Stimulated activated naive CD8-positive, alpha-beta T cell treated with anti-CD3 and anti-CD28 coated beads, Interleukin-15, amount 100 ng/mL, for 72 hours (primary cell): ENCODE results near the gene HS3ST2.
"Not testable (repeated sequence)": the region's sequence is repeated elsewhere in the genome, so short reads cannot be mapped to it uniquely, and the experiment has no call there.

Source experiments
- ATAC-seq: fragments of 150-1000 bp; cut with Tn5 transposase; 2 replicates; pipeline ENCODE4 v1.10.0; 2021; ENCODE audit warnings: mild to moderate bottlenecking, moderate library complexity
- DNase-seq, 2 donors: peaks; one replicate each; pipeline ENCODE4 v3.0.0; 2021 to 2022
- H3K27ac Mint-ChIP-seq, 2 donors: one replicate each; pipeline ENCODE4 v1.8.0; 2022; ENCODE audit warnings: mild to moderate bottlenecking in 2 of 2, mixed read lengths in 2 of 2, moderate library complexity in 2 of 2
- H3K27me3 Mint-ChIP-seq: one replicate; pipeline ENCODE4 v1.8.0; 2022; ENCODE audit warnings: mixed read lengths
- H3K4me1 Mint-ChIP-seq: one replicate; pipeline ENCODE4 v1.8.0; 2022; ENCODE audit warnings: mild to moderate bottlenecking, mixed read lengths
- H3K4me3 Mint-ChIP-seq, 2 donors: one replicate each; pipeline ENCODE4 v1.8.0; 2022; ENCODE audit warnings: mild to moderate bottlenecking in 2 of 2, mixed read lengths in 2 of 2, moderate library complexity in 1 of 2
- H3K9me3 Mint-ChIP-seq, 2 donors: one replicate each; pipeline ENCODE4 v1.8.0; 2022; ENCODE audit warnings: mixed read lengths in 2 of 2

HS3ST2 gene

DNA sequence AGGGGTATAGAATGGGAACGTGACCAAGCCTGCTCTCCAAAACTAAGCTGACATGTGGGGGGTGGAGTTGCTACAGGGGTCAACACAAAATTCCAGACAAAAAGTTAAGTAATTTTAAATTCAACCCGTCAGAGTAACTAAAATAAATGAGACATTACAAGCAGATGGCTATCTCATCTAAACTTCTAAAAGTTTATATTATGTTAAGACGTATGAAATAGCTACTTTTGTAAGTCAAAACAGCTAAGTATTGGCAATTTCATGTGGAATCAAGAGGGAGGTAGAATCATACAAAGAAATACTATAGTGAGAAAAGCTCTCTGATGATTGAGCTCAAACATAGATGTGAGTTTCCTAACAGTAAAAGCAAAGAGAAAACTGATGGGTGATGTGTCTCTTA is 113.3 kb downstream of the HS3ST2 start:
- ATAC-seq (no peak), DNase-seq (no peak)
- Mint-ChIP-seq H3K4me1 (no peaks in the 10 kb centered on the region), H3K27me3 (peaks cover 29% of the 10 kb centered on the region), H3K27ac (no peak overlapping the region), H3K4me3 (no peak overlapping the region), H3K9me3 (no peaks in the 10 kb centered on the region)

DNA sequence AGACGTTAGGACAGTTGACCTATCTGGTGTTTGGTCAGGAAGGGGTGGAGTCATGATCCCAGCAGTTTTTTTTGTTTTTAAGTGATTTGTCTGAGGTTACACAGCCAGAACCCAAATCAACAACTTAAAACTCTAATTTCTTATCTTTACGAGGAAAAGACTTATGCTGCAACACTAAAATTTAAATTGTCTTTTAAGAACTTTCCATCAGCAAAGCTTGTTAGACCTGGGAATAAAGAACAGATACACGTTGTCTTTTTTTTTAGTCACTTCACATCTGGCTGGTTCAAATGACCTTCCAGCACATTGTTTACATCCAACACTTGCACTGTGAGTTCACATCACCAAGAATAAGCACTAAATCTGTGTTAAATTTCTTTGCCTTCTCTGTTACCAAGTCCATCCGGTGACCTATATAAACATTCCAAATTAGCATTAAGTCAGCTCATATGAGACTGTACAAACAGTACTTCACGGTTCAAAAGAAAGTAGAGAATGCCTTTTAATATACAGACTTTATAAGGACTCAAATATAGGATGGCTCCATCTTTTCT is 115.0 kb downstream of the HS3ST2 start:
- Mint-ChIP-seq H3K27ac (no peak overlapping the region), H3K9me3 (no peaks in the 10 kb centered on the region), H3K4me3 (no peak overlapping the region), H3K27me3 (peaks cover 30% of the 10 kb centered on the region), H3K4me1 (no peaks in the 10 kb centered on the region)
- ATAC-seq, result no peak
- DNase-seq, result no peak

DNA sequence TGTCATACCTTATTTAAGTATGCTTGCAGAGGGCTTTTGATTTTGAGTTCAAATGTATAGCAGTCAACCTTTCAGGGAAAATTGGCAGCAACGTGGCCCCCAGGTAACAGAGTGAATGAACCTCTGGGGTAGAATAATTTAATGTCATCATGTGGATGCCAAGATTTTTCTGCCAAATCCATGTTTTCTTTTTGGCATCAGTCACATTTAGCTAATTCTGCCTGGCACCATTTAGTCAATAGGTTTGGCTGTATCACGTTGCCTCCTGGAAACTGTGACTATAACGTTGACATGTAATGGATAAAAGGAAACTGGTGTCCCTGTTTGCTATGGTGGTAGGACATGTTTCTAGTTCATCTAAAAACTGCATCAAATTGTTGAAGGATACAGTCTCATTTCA is 115.5 kb downstream of the HS3ST2 start:
- H3K4me1 Mint-ChIP-seq, result no peaks in the 10 kb centered on the region
- no peak overlapping the region for H3K27ac Mint-ChIP-seq
- no peak for ATAC-seq
- peaks cover 25% of the 10 kb centered on the region for H3K27me3 Mint-ChIP-seq
- H3K4me3 Mint-ChIP-seq, result no peak overlapping the region
- DNase-seq, result no peak
- no peaks in the 10 kb centered on the region for H3K9me3 Mint-ChIP-seq

DNA sequence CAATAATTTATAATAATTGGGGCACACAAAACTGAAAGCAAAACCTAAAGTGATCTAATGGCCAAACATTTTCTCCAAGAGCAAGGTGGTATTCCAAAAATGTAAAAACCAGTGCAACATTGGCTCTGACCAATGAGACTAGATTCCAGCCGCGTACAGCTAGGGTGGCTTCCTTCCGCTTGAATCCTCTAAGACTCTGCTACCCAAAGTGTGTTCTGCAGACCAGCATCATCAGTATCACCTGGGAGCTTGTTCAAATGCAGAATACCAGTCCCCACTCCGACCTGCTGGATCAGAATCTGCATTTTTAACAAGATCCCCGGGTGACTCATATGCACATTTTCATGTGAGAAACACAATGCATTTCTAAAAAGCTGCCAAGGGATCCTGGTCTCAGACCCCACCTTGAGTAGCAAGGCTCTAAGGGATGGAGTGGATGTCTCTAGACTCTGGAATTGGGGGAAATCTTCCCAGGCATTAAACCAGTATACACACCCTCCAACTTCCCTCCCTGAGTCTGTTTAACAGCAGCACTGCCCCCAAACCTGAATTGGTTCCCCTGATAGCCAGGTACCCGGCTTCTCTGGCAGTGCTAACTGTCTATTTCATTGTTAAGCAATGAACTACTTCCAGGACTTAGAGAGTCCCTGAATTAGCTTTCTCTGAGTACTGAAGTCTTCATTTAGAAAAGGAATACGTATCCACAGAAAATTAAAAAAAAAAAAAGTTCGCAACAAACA is 118.2 kb downstream of the HS3ST2 start:
- H3K9me3 Mint-ChIP-seq, result no peaks in the 10 kb centered on the region
- peaks cover 22% of the 10 kb centered on the region for H3K27me3 Mint-ChIP-seq
- ATAC-seq (no peak), DNase-seq (no peak)
- H3K27ac Mint-ChIP-seq, result no peak overlapping the region
- no peak overlapping the region for H3K4me3 Mint-ChIP-seq
- no peaks in the 10 kb centered on the region for H3K4me1 Mint-ChIP-seq

DNA sequence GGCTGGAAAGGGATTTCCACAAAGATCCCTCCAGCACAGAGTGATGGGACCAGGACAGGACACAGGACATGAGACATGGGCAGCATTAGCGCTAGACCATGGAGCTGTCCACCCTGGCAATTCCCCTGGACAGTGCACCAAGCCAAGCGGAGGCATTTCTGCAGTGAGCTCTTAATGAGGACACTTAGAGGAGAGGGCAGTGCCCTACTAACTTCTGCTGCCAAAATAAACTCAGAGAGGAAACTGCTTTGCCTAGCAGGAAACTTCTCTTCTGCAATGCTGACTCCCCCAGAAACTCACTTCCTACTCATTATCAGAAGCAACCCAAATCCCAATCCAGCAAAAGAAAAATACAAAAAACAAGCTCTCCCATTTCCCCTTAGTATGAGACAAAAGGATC is 119.2 kb downstream of the HS3ST2 start:
- no peak for DNase-seq
- no peaks in the 10 kb centered on the region for H3K4me1 Mint-ChIP-seq
- ATAC-seq, result no peak
- no peak overlapping the region for H3K27ac Mint-ChIP-seq
- no peaks in the 10 kb centered on the region for H3K9me3 Mint-ChIP-seq
- peaks cover 16% of the 10 kb centered on the region for H3K27me3 Mint-ChIP-seq
- H3K4me3 Mint-ChIP-seq, result no peak overlapping the region

DNA sequence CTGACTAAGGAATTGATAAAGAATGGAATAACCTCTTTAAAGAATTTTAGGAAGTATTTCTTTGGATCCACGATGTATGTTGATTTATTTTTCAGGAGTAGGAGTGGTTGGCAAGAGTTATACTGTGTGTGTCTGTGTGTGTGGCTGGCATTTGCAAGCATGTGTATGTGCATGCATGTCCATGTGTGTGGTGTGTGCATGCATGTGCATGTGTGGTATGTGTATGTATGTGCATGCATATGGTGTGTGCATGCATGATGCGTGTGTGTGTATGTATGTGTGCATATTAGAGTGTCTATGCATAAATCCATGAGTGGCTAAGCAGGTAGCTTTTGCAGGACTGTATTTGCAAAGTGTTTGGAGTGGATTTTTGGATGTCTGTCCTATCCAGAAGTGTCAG is 120.8 kb downstream of the HS3ST2 start:
- no peaks in the 10 kb centered on the region for H3K4me1 Mint-ChIP-seq
- DNase-seq (no peak), ATAC-seq (no peak)
- H3K27ac Mint-ChIP-seq, result no peak overlapping the region
- H3K9me3 Mint-ChIP-seq, result no peaks in the 10 kb centered on the region
- H3K27me3 Mint-ChIP-seq, result peaks cover 21% of the 10 kb centered on the region
- H3K4me3 Mint-ChIP-seq, result no peak overlapping the region

DNA sequence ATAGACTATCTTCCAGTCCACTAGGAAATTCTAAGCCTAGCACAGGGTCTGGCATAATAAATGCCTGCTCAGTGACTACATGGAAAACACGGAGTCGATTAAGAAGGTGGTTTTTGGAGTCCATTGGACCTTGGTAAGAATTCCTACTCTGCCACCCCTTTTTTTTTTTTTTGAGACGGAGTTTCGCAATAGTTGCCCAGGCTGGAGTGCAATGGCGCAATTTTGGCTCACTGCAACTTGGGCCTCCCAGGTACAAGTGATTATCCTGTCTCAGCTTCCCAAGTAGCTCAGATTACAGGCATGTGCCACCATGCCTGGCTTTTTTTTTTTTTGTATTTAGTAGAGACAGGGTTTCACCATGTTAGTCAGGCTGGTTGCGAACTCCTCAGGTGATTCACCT is 123.2 kb downstream of the HS3ST2 start:
- H3K27me3 Mint-ChIP-seq, result peaks cover 24% of the 10 kb centered on the region
- H3K9me3 Mint-ChIP-seq, result no peaks in the 10 kb centered on the region
- H3K4me3 Mint-ChIP-seq, result no peak overlapping the region
- no peak for DNase-seq
- H3K27ac Mint-ChIP-seq, result no peak overlapping the region
- no peak for ATAC-seq
- H3K4me1 Mint-ChIP-seq, result no peaks in the 10 kb centered on the region

DNA sequence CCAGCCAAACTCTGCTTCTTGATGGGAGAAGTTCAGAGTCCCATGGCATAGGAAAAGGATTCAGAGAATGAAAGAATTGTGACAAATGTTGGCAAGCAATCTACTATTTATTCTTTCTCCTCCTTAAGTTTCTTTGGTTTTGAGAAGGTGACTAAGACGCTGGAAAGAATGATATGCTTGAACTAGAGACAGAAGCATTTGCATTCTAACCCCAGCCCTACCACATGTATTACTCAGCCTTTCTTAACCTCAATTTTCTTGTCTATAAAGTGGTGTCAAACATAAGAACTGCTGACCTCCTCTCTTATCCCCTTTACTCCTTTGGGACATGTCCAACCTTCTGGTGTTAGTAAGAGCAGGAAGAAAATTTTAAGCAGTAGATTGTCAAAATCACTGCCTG is 124.7 kb downstream of the HS3ST2 start:
- ATAC-seq (no peak), DNase-seq (no peak)
- peaks cover 34% of the 10 kb centered on the region for H3K27me3 Mint-ChIP-seq
- no peaks in the 10 kb centered on the region for H3K9me3 Mint-ChIP-seq
- no peak overlapping the region for H3K4me3 Mint-ChIP-seq
- no peak overlapping the region for H3K27ac Mint-ChIP-seq
- H3K4me1 Mint-ChIP-seq, result no peaks in the 10 kb centered on the region

DNA sequence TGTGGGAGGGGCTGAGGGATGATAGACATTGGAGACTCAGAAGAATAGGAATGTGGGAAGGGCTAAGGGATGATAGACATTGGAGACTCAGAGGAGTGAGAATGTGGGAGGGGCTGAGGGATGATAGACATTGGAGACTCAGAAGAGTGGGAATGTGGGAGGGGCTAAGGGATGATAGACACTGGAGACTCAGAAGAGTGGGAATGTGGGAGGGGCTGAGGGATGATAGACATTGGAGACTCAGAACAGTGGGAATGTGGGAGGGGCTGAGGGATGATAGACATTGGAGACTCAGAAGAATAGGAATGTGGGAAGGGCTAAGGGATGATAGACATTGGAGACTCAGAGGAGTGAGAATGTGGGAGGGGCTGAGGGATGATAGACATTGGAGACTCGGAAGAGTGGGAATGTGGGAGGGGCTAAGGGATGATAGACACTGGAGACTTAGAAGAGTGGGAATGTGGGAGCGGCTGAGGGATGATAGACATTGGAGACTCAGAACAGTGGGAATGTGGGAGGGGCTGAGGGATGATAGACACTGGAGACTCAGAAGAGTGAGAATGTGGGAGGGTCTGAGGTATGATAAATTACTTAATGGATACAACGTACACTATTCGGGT is 125.9 kb downstream of the HS3ST2 start:
- not testable (repeated sequence) for H3K4me3 Mint-ChIP-seq, DNase-seq, H3K4me1 Mint-ChIP-seq, H3K9me3 Mint-ChIP-seq, ATAC-seq, H3K27ac Mint-ChIP-seq
- peaks cover 42% of the 10 kb centered on the region for H3K27me3 Mint-ChIP-seq

DNA sequence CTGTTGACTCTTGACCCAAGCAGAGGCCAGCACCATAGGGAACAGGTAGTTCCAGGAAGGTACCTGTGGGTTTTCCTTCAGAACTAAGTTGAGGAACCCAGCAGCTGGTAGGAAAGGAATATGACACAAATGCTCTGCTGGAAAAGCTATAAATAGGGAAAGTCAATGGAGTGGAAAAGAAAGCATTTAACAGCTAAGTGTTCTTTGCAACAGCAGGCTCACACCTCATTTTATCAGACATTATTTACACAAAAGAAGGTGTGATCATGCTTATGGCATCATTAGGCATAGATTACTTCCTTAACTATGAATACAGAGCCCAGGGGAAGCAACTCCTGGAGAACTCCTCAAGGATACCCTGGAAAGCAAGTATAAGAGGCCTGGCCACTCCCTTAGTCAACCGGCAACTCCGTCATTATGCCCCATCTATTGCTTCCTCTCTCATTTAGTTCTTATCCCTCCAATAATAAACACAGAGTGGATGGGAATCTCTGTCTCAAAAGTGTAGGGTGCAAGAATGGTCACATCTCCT is 128.1 kb downstream of the HS3ST2 start:
- H3K27me3 Mint-ChIP-seq, result peaks cover 53% of the 10 kb centered on the region
- H3K9me3 Mint-ChIP-seq, result no peaks in the 10 kb centered on the region
- H3K27ac Mint-ChIP-seq, result no peak overlapping the region
- no peaks in the 10 kb centered on the region for H3K4me1 Mint-ChIP-seq
- no peak overlapping the region for H3K4me3 Mint-ChIP-seq
- ATAC-seq, result no peak
- no peak for DNase-seq

DNA sequence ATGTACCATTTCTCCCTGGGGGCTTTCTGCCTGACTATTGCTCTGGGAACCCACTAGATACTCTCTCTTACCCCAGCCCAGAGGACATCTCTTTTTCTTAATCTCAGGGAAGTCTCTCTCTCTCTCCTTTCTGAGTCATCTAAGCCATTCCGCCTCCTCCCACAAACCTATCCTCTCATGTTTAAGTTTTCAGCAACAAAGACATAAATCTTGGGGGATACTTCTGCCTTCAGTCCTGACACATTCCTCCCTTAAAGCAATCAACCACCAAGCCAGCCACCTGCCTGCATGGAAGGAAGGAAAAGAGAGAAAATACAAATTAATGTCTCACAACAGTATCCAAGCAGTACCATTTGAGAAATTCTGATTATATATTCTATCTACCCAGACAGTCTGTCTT is 128.8 kb downstream of the HS3ST2 start:
- Mint-ChIP-seq H3K9me3 (no peaks in the 10 kb centered on the region), H3K4me3 (no peak overlapping the region), H3K4me1 (no peaks in the 10 kb centered on the region), H3K27me3 (peaks cover 59% of the 10 kb centered on the region), H3K27ac (no peak overlapping the region)
- no peak for DNase-seq
- no peak for ATAC-seq

DNA sequence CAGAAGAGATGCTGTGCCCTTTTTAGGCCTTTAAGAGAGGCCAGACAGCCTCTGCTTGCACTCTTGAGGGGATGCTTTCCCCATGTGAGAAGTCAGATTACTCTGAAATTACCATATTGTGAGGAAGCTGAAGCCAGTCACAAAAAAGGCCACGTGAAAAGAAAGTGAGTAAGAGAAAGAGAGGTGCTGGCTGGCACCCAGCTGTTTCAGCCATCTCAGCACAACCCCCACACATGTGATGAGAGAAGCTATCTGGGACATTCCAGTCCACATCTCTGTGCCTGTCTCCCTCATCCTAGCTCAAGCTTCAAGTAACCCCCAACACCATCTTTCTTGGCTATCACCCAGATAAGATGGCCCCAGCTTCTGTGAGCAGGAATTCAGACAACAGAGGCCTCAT is 131.4 kb downstream of the HS3ST2 start:
- Mint-ChIP-seq H3K9me3 (no peaks in the 10 kb centered on the region), H3K27ac (no peak overlapping the region), H3K4me3 (no peak overlapping the region), H3K4me1 (peaks cover 10% of the 10 kb centered on the region), H3K27me3 (peaks cover 68% of the 10 kb centered on the region)
- DNase-seq (no peak), ATAC-seq (no peak)

DNA sequence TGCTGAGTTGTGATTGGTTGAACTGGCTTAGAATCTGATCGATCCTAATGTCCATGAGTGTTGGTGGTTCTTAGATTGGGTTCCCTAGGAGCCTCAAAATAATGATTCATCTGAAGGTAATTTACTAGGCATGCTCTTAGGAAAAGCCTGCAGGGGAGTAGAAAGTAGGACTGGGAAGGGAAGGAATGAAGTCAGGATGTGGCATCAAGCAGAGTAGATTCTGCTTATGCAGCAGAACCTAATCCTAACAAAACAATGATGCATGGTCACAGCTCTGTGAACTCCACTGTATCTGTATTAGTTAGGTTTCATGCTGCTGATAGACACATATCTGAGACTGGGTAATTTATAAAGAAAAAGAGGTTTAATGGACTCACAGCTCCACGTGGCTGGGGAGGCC is 132.5 kb downstream of the HS3ST2 start:
- H3K4me1 Mint-ChIP-seq, result peaks cover 10% of the 10 kb centered on the region
- no peak for DNase-seq
- H3K27me3 Mint-ChIP-seq, result peaks cover 64% of the 10 kb centered on the region
- no peak overlapping the region for H3K4me3 Mint-ChIP-seq
- ATAC-seq, result no peak
- H3K9me3 Mint-ChIP-seq, result no peaks in the 10 kb centered on the region
- no peak overlapping the region for H3K27ac Mint-ChIP-seq

DNA sequence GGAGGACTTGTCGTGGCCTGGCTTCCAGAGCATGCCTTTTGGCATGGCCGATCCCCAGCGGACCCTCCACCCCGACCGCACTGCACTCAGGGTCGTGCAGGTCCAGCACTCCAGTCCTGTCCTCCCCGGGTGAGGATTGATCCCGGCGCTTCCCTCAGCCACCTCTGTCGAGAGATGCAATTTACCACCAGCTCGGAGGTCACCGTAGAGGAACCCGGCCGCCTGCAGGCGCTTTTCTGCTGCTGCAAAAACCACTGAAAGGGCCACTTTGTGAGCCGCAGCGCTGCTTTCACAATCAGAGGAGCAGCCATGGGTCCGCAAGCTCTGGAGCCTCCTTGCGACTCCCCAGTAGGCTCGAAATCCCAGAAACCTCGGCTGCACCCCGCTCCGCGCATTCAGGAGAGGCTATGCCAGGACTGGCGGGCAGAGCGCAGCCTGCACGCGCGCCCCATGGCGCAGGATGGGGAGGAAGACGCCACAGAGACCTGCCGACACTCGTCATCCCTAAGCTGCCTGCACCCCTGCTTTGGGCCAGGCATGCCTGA is 134.2 kb downstream of the HS3ST2 start:
- Mint-ChIP-seq H3K4me3 (peak overlapping the region in 1 of 2 donors; percentile 10), H3K27ac (no peak overlapping the region), H3K4me1 (peaks cover 10% of the 10 kb centered on the region), H3K27me3 (peaks cover 60% of the 10 kb centered on the region), H3K9me3 (no peaks in the 10 kb centered on the region)
- DNase-seq, result peak in 1 of 2 donors; percentile 0
- peak; percentile 62 for ATAC-seq

DNA sequence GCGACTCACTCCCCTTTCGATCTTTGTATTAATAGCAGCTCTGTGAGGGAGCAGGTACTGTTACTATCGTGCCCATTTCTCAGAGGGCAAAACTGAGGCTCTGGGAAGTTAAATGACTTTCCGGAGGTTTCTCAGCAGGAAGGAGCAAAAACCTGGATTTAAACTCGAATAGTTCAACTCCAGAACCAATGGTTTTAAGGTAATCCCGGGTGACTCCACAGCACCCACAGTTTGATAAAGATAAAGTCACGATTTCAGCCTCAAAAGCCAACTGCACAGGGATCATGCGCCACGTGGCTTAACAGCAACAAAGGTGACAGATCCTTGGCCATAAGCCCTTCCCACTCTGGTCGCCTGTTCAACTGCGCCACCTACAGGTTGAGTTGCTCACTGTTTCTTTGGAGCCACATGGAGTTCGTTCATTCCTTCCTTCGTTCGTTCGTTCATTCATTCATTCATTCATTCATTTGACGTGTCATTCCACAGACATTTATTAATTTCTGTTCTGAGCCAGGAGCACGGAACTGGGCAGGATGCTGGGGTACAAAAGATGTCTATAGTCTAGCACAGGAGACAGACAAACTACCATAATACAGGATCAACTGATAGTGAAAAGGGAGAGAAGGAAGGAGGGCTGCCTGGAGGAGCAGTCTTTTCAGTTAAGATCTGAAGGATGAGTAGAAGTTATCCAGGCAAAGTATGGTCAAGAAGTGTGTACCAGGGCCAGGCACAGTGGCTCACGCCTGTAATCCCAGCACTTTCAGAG is 134.8 kb downstream of the HS3ST2 start:
- Mint-ChIP-seq H3K4me1 (peaks cover 10% of the 10 kb centered on the region), H3K27me3 (peaks cover 54% of the 10 kb centered on the region), H3K4me3 (peak overlapping the region in 1 of 2 donors; percentile 10), H3K9me3 (no peaks in the 10 kb centered on the region), H3K27ac (no peak overlapping the region)
- ATAC-seq (peak; percentile 84), DNase-seq (peak; percentile 38 to 64)
